ENCODE data around the gene REEP1.
"Not testable (repeated sequence)": the region's sequence is repeated elsewhere in the genome, so short reads cannot be mapped to it uniquely, and the experiment has no call there.

REEP1 gene

GRCh38 chr2:86239326-86239725 is 98.1 kb downstream of the REEP1 start:
- DNase-seq, result no peak

GRCh38 chr2:86238354-86238753 is 99.1 kb downstream of the REEP1 start:
- peak; percentile 26 for DNase-seq

- DNase-seq, result no peak
These were observed 100.3 kb downstream of the REEP1 start for GRCh38 chr2:86237172-86237571.

GRCh38 chr2:86235196-86235980 is 102.0 kb downstream of the REEP1 start:
- no peak for DNase-seq

GRCh38 chr2:86234563-86235131 is 102.8 kb downstream of the REEP1 start:
- no peak for DNase-seq

GRCh38 chr2:86233436-86233835 is 104.0 kb downstream of the REEP1 start:
- DNase-seq, result no peak

- no peak for DNase-seq
These were observed 104.5 kb downstream of the REEP1 start for GRCh38 chr2:86232910-86233309.

- DNase-seq, result no peak
These were observed 105.0 kb downstream of the REEP1 start for GRCh38 chr2:86232373-86232784.

GRCh38 chr2:86231680-86232372 is 105.6 kb downstream of the REEP1 start:
- no peak for DNase-seq

GRCh38 chr2:86230961-86231360 is 106.5 kb downstream of the REEP1 start:
- no peak for DNase-seq

GRCh38 chr2:86229221-86229620 is 108.2 kb downstream of the REEP1 start:
- DNase-seq, result no peak

- not testable (repeated sequence) for DNase-seq
These were observed 108.9 kb downstream of the REEP1 start for GRCh38 chr2:86228574-86228973.

GRCh38 chr2:86227685-86228084 is 109.7 kb downstream of the REEP1 start:
- DNase-seq, result no peak

- no peak for DNase-seq
These were observed 110.5 kb downstream of the REEP1 start for GRCh38 chr2:86226636-86227520.

- DNase-seq, result no peak
These were observed 111.4 kb downstream of the REEP1 start for GRCh38 chr2:86226070-86226469.

GRCh38 chr2:86225581-86225980 is 111.8 kb downstream of the REEP1 start:
- peak; percentile 70 for DNase-seq

- DNase-seq, result no peak
These were observed 112.6 kb downstream of the REEP1 start for GRCh38 chr2:86224645-86225355.

GRCh38 chr2:86223927-86224560 is 113.4 kb downstream of the REEP1 start:
- DNase-seq, result no peak

GRCh38 chr2:86223140-86223926 is 114.1 kb downstream of the REEP1 start:
- DNase-seq, result no peak

GRCh38 chr2:86221066-86221684 is 116.3 kb downstream of the REEP1 start:
- peak; percentile 62 for DNase-seq
